ENCODE results near the gene IGFALS. TPM values are rescaled to one million over a fixed set of nuclear protein-coding genes. Genes with fewer than 3 reads are reported as not detected.
A peak's percentile ranks its signal among the peaks of the same experiment; 100 is the strongest.

Gene IGFALS
- total RNA-seq, 1 donor from 2014 or later: 0.12 TPM

- Mint-ChIP-seq H3K27me3 (ENCODE audit: low read depth) (no peaks in the 10 kb centered on the region), H3K9me3 (ENCODE audit: low read depth) (no peaks in the 10 kb centered on the region), H3K4me3 (ENCODE audit: unreplicated experiment) (peak overlapping the region; percentile 49), H3K4me1 (ENCODE audit: low read depth) (peaks cover 29% of the 10 kb centered on the region), H3K27ac (ENCODE audit: unreplicated experiment) (peak overlapping the region; percentile 94), H3K36me3 (ENCODE audit: low read depth) (peaks cover 12% of the 10 kb centered on the region)
- DNase-seq (ENCODE audit: low spot score): peak; percentile 94
- peak; percentile 36 for TF ChIP-seq CTCF (IDR thresholded peaks at IDR 0.05)
Measured at GRCh38 chr16:1745181-1745899, 48.2 kb downstream of the IGFALS start.

- H3K4me1 Mint-ChIP-seq (ENCODE audit: low read depth): peaks cover 29% of the 10 kb centered on the region
- no peak overlapping the region for H3K27ac Mint-ChIP-seq (ENCODE audit: unreplicated experiment)
- peaks cover 10% of the 10 kb centered on the region for H3K36me3 Mint-ChIP-seq (ENCODE audit: low read depth)
- no peaks in the 10 kb centered on the region for H3K27me3 Mint-ChIP-seq (ENCODE audit: low read depth)
- H3K4me3 Mint-ChIP-seq (ENCODE audit: unreplicated experiment): no peak overlapping the region
- TF ChIP-seq CTCF (IDR thresholded peaks at IDR 0.05): no peak
- no peaks in the 10 kb centered on the region for H3K9me3 Mint-ChIP-seq (ENCODE audit: low read depth)
- DNase-seq (ENCODE audit: low spot score): no peak
Measured at GRCh38 chr16:1744338-1744840, 49.1 kb downstream of the IGFALS start.

GRCh38 chr16:1743376-1744337 lies 49.8 kb downstream of the IGFALS start:
- Mint-ChIP-seq H3K27me3 (ENCODE audit: low read depth) (no peaks in the 10 kb centered on the region), H3K4me3 (ENCODE audit: unreplicated experiment) (no peak overlapping the region), H3K36me3 (ENCODE audit: low read depth) (peaks cover 6% of the 10 kb centered on the region), H3K4me1 (ENCODE audit: low read depth) (peaks cover 29% of the 10 kb centered on the region), H3K27ac (ENCODE audit: unreplicated experiment) (no peak overlapping the region), H3K9me3 (ENCODE audit: low read depth) (no peaks in the 10 kb centered on the region)
- no peak for TF ChIP-seq CTCF (IDR thresholded peaks at IDR 0.05)
- no peak for DNase-seq (ENCODE audit: low spot score)

- no peak for TF ChIP-seq CTCF (IDR thresholded peaks at IDR 0.05)
Measured at GRCh38 chr16:1741553-1742165, 51.8 kb downstream of the IGFALS start.

More at GRCh38 chr16:1741553-1742165, 51.8 kb downstream of the IGFALS start:
- peaks cover 25% of the 10 kb centered on the region for H3K4me1 Mint-ChIP-seq (ENCODE audit: low read depth)
- no peak overlapping the region for H3K27ac Mint-ChIP-seq (ENCODE audit: unreplicated experiment)
- no peaks in the 10 kb centered on the region for H3K27me3 Mint-ChIP-seq (ENCODE audit: low read depth)
- H3K9me3 Mint-ChIP-seq (ENCODE audit: low read depth): no peaks in the 10 kb centered on the region
- DNase-seq (ENCODE audit: low spot score): no peak
- peaks cover 2% of the 10 kb centered on the region for H3K36me3 Mint-ChIP-seq (ENCODE audit: low read depth)
- no peak overlapping the region for H3K4me3 Mint-ChIP-seq (ENCODE audit: unreplicated experiment)

Data from chondrocyte (in vitro differentiated cells).